Body of pancreas (tissue), 4 donors: Measurements from ENCODE around the gene SPEF2. TPM values are rescaled to one million over a fixed set of nuclear protein-coding genes. Genes with fewer than 3 reads are reported as not detected.

Experiments used
- ATAC-seq: fragments of 150-250 bp; one replicate; pipeline ENCODE4 v1.9.1; 2016
- DNase-seq, 4 donors: peaks; one replicate each; pipeline ENCODE4 v3.0.0-alpha.2; 2019
- H3K27ac ChIP-seq, 4 donors: fragments of 200-600 bp; sonication (generic); 1 replicate in 3 of 4; 2 replicates in 1 of 4; pipeline versions ENCODE4 v1.5.1 to v1.6.1; 2016 to 2019; ENCODE audit warnings: mild to moderate bottlenecking in 1 of 4, mixed read lengths in 1 of 4, moderate library complexity in 1 of 4
- H3K27me3 ChIP-seq, 2 donors: fragments of 200-600 bp; sonication (generic); one replicate each; pipeline ENCODE4 v1.6.0; 2016; ENCODE audit warnings: mild to moderate bottlenecking in 1 of 2
- H3K36me3 ChIP-seq, 2 donors: fragments of 200-600 bp; sonication (generic); replicated peaks in 1 of 2; 2 replicates each; pipeline ENCODE4 v1.5.1; 2016; ENCODE audit warnings: low read depth in 2 of 2; ENCODE audit not compliant: insufficient read depth in 1 of 2
- H3K4me1 ChIP-seq: fragments of 200-600 bp; sonication (generic); one replicate; pipeline ENCODE4 v1.6.0; 2016
- H3K4me3 ChIP-seq, 2 donors: fragments of 200-600 bp; sonication (generic); 1 replicate in 1 of 2; 2 replicates in 1 of 2; pipeline ENCODE4 v1.5.1; 2016 to 2019
- H3K9me3 ChIP-seq, 3 donors: fragments of 200-600 bp; sonication (generic); 1 replicate in 2 of 3; 2 replicates in 1 of 3; pipeline ENCODE4 v1.5.1; 2016
- CTCF ChIP-seq, 7 experiments: fragments of 450-650 bp in 4 of 7; fragments of 200-600 bp in 3 of 7; sonication (generic) in 3 of 7; IDR thresholded peaks; one replicate each; pipeline ENCODE4 v1.5.1; 2016 to 2019; ENCODE audit warnings: antibody characterized with exemption in 7 of 7
- POLR2A ChIP-seq, 3 donors: fragments of 450-650 bp; IDR thresholded peaks; one replicate each; pipeline ENCODE4 v1.6.1; 2016; ENCODE audit warnings: antibody characterized with exemption in 3 of 3, mild to moderate bottlenecking in 2 of 3
- WGBS, 2 donors: methylation state at CpG; one replicate each; pipeline ENCODE4 v1.1.5; 2017; 5-methylcytosine and 5-hydroxymethylcytosine counted together
- intact Hi-C: fragments of 100-400 bp; cut with DNase I; formaldehyde crosslinking; loops from one replicate; pipeline ENCODE4 v1.15.1; 2023
- total RNA-seq, 2 donors: library from RNA; depleted of rRNA; stranded (reverse); fragments of >200 nt; gene quantifications; one replicate each; pipeline ENCODE4 v1.1.0, GENCODE V29; 2016

Gene SPEF2
- total RNA-seq, 2 donors from 2014 or later: 6.3 to 11.4 TPM

GRCh38 chr5:35790457-35790822 lies 172.8 kb downstream of the SPEF2 start:
- TF ChIP-seq CTCF (IDR thresholded peaks at IDR 0.05) (no peak), POLR2A (IDR thresholded peaks at IDR 0.05) (no peak)
- H3K4me1 ChIP-seq: no peaks in the 10 kb centered on the region
- intact Hi-C loops: no loop called here
- H3K27ac ChIP-seq: no peak overlapping the region
- H3K27me3 ChIP-seq: no peaks in the 10 kb centered on the region
- 88 to 96% methylated on average over 1 of the region's 1 CpG for WGBS, 2 donors
- no peaks in the 10 kb centered on the region for H3K36me3 ChIP-seq
- no peak overlapping the region for H3K4me3 ChIP-seq
- DNase-seq (no peak), ATAC-seq (no peak)
- H3K9me3 ChIP-seq: no peaks in the 10 kb centered on the region

DNA sequence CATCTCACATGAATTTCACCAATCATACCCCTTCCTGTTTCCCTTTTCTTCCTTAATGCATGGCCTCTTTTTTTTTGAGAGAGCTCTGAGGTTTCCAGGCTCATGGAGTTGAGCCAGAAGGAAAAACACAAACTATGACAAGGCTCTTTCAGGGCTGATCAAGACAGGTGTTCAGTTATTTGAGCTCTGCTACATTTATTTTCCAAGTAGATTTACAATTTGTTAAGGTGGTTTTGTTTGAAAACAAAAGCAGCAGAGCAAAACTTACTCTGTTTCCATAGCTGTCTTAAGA lies 176.6 kb downstream of the SPEF2 start:
- H3K27me3 ChIP-seq: no peaks in the 10 kb centered on the region
- DNase-seq: no peak
- no peak for ATAC-seq
- H3K27ac ChIP-seq: no peak overlapping the region
- H3K9me3 ChIP-seq: no peaks in the 10 kb centered on the region
- H3K4me3 ChIP-seq: no peak overlapping the region
- no peaks in the 10 kb centered on the region for H3K4me1 ChIP-seq
- intact Hi-C loops: no loop called here
- no peaks in the 10 kb centered on the region for H3K36me3 ChIP-seq
- no peak for TF ChIP-seq POLR2A (IDR thresholded peaks at IDR 0.05)
- no peak for TF ChIP-seq CTCF (IDR thresholded peaks at IDR 0.05)

DNA sequence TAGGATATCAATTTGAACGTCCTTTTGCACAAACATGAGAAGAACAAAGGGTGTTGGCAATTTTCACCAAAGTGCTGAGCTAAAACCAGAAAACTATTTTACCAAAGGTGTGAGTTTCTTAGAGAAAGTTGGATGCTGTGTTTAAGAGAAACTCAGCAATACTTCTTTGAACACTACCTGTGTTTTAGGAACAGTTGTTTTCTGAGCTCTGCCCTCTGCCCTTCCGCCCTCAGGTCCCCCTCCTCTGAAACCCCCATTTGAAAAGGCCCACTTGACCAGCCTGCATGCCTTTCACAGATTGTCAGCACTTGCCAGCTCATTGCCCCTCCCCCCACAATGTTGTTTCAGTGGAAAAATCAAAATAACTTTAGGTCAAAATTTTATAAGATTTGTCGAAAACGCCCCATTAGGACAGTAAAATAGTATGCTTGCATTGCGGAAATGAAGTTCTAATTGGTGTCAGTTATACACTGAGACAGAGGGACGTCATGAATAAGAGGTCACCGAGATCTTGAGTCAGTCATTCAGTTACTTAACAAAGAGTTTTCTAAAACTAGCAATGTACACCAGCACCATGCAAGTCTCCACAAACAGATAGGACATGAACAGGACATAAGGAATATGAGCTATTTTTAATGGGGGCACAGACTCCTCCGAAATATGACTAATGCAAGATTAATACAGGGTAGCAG lies 177.2 kb downstream of the SPEF2 start:
- ATAC-seq (no peak), DNase-seq (no peak)
- H3K27ac ChIP-seq: no peak overlapping the region
- 72 to 76% methylated on average over 8 of the region's 8 CpGs for WGBS, 2 donors
- intact Hi-C loops: no loop called here
- H3K4me3 ChIP-seq: no peak overlapping the region
- H3K4me1 ChIP-seq: no peaks in the 10 kb centered on the region
- H3K27me3 ChIP-seq: no peaks in the 10 kb centered on the region
- H3K9me3 ChIP-seq: no peaks in the 10 kb centered on the region
- no peaks in the 10 kb centered on the region for H3K36me3 ChIP-seq
- TF ChIP-seq POLR2A (IDR thresholded peaks at IDR 0.05) (no peak), CTCF (IDR thresholded peaks at IDR 0.05) (no peak)

DNA sequence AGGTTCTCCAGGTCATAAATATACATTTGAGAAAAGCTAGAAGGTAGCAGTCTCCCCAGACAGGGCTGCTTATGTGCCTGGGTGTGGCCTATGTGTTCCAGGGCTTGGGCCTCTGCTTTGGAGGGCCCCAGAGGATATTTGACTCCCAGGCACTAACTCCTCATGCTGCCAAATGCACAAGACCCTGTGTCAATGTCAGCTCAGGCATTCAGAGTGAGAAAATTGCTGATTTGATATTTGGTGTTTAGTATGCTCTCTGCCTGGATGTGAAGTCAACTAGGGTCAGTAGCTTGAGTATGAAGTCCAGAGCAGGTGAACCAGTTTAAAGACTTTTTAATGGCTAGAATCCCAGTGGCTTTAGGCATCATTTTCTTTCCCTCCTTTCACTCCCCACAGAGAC lies 181.5 kb downstream of the SPEF2 start:
- DNase-seq (no peak), ATAC-seq (no peak)
- Histone ChIP-seq H3K27me3 (no peaks in the 10 kb centered on the region), H3K9me3 (no peaks in the 10 kb centered on the region), H3K27ac (no peak overlapping the region), H3K4me1 (no peaks in the 10 kb centered on the region), H3K36me3 (no peaks in the 10 kb centered on the region), H3K4me3 (no peak overlapping the region)
- TF ChIP-seq POLR2A (IDR thresholded peaks at IDR 0.05): no peak
- no peak for TF ChIP-seq CTCF (IDR thresholded peaks at IDR 0.05)
- intact Hi-C loops: no loop called here

DNA sequence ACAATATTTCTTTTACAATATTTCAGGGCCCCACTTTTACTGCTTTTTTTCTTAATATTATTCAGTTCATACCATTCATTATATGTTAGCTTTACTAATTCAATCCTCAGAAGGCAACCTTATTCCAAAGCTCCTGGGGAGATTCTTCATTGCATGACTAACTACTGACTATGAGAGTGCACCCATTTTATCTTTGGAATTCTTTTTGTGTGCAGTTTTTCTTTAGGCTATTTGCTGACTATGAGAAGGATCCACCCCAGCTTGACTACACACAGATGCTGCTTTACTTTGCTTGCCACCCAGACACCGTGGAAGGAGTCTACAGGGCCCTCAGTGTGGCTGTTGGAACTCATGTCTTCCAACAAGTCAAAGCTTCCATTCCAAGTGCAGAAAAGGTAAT lies 182.1 kb downstream of the SPEF2 start:
- 70 to 92% methylated on average over 1 of the region's 1 CpG for WGBS, 2 donors
- Histone ChIP-seq H3K4me1 (no peaks in the 10 kb centered on the region), H3K27ac (no peak overlapping the region), H3K27me3 (no peaks in the 10 kb centered on the region), H3K36me3 (no peaks in the 10 kb centered on the region), H3K9me3 (no peaks in the 10 kb centered on the region), H3K4me3 (no peak overlapping the region)
- DNase-seq: no peak
- intact Hi-C loops: no loop called here
- TF ChIP-seq CTCF (IDR thresholded peaks at IDR 0.05): no peak
- TF ChIP-seq POLR2A (IDR thresholded peaks at IDR 0.05): no peak
- no peak for ATAC-seq
